Measurements from ENCODE around the gene EIF1AY.

EIF1AY gene

DNA sequence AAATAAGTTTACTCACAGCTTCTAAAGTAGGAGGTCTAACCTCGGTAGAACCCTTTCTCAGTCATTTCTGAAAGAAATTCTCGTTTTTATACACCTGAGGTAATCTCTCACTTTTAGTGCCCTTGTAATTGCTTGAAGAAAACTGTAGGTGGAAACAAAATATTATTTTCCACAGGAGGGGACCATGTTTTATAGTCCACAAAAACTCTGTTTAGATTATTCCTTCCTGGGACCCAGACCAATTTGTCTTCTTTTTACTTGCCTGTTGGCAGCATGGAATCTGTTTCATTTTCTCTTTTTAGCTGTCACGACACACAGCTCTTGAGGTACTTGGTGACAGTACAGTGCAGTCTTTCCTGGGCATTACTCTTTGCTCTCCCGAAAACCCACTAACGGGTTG lies 930 bp downstream of the EIF1AY start:
- TF ChIP-seq, protein P1, sequence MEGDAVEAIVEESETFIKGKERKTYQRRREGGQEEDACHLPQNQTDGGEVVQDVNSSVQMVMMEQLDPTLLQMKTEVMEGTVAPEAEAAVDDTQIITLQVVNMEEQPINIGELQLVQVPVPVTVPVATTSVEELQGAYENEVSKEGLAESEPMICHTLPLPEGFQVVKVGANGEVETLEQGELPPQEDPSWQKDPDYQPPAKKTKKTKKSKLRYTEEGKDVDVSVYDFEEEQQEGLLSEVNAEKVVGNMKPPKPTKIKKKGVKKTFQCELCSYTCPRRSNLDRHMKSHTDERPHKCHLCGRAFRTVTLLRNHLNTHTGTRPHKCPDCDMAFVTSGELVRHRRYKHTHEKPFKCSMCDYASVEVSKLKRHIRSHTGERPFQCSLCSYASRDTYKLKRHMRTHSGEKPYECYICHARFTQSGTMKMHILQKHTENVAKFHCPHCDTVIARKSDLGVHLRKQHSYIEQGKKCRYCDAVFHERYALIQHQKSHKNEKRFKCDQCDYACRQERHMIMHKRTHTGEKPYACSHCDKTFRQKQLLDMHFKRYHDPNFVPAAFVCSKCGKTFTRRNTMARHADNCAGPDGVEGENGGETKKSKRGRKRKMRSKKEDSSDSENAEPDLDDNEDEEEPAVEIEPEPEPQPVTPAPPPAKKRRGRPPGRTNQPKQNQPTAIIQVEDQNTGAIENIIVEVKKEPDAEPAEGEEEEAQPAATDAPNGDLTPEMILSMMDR (IDR thresholded peaks at IDR 0.05; ENCODE audit: borderline replicate concordance, control extremely low read depth, extremely low read depth, insufficient read depth, missing control alignments), result no peak
- DNase-seq (ENCODE audit: low spot score), result peak; percentile 3
- in situ Hi-C loops (cut with MboI; ENCODE audit: low sequenced_read_pairs, unreplicated experiment), result no loop called here

DNA sequence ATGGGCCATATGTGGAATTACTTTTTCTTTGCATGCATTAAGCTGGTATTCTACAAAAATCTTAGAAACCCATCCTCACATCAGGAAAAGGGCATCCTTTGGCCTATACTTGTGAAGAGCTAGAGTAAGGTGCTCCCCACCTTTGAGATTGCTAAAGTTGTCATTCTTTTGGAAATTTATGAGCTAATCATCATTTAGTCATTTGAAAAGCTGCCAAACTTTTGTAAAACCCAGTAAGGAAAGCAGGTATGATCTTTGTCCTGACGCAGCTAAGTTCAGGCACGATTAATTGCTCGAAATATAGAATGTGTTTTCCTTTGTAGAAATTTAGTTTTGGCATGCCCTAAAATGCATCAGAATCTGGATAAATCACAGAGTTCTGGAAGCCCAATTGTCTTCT lies 2.6 kb downstream of the EIF1AY start:
- in situ Hi-C loops (cut with MboI; ENCODE audit: low sequenced_read_pairs, unreplicated experiment), result no loop called here
- no peak for DNase-seq (ENCODE audit: low spot score)
- TF ChIP-seq, protein P1 (IDR thresholded peaks at IDR 0.05; ENCODE audit: borderline replicate concordance, control extremely low read depth, extremely low read depth, insufficient read depth, missing control alignments), result no peak

DNA sequence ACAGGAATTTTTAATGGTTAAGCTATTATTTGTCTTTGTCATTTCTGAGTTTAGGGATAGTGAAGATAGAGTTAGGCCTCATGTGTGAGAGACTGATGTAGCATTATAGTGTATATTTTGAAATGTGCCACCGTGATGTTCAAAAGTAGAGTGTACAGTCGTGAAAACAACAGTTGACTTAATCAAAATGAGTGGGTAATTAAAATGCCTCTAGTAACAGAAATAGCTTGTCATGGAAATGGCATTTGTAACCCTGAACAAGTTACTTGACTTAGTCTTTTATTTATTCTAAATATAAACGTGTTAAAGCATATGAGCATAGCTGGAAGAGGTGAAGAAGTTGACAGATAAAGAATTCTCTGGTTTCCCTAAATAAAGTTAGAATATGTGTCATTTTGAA lies 6.1 kb downstream of the EIF1AY start:
- in situ Hi-C loops (cut with MboI; ENCODE audit: low sequenced_read_pairs, unreplicated experiment), result no loop called here
- TF ChIP-seq, protein P1 (IDR thresholded peaks at IDR 0.05; ENCODE audit: borderline replicate concordance, control extremely low read depth, extremely low read depth, insufficient read depth, missing control alignments), result no peak
- no peak for DNase-seq (ENCODE audit: low spot score)

DNA sequence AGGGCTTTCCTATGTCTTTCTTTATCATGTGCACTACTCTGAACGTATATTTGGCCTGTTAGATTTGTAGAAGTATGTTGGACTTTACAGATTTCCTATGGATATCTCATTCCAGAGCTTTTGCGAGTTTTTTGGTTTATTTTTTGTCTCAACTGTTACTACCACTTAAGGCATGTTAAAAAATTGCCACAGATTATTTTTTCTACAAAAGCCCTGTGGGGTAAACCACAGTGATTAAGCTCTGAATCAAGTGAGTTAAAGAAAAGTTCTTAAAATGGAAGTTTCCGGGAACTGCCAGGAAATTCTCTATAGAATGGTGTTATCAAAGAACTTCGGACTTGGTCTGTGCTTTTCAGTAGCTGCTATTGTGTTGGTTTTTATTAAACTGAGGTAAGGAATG lies 10.6 kb downstream of the EIF1AY start:
- in situ Hi-C loops (cut with MboI; ENCODE audit: low sequenced_read_pairs, unreplicated experiment), result no loop called here
- TF ChIP-seq, protein P1 (IDR thresholded peaks at IDR 0.05; ENCODE audit: borderline replicate concordance, control extremely low read depth, extremely low read depth, insufficient read depth, missing control alignments), result no peak

More for the DNA sequence above, 10.6 kb downstream of the EIF1AY start:
- no peak for DNase-seq (ENCODE audit: low spot score)

All from GM13976 (cell line).